AG09319 (cell line): ENCODE data around the gene FAM81A.

Experiments used
- DNase-seq: peaks from one replicate; pipeline ENCODE4 v3.0.0-alpha.2; 2010; ENCODE audit warnings: low read depth; ENCODE audit errors: extremely low read depth
- TF ChIP-seq, protein P1 (sequence below): IDR thresholded peaks from 2 replicates; pipeline ENCODE4 v1.5.1; 2011; ENCODE audit warnings: low read depth, mild to moderate bottlenecking, inconsistent platforms, low read length, moderate library complexity

FAM81A gene

DNA sequence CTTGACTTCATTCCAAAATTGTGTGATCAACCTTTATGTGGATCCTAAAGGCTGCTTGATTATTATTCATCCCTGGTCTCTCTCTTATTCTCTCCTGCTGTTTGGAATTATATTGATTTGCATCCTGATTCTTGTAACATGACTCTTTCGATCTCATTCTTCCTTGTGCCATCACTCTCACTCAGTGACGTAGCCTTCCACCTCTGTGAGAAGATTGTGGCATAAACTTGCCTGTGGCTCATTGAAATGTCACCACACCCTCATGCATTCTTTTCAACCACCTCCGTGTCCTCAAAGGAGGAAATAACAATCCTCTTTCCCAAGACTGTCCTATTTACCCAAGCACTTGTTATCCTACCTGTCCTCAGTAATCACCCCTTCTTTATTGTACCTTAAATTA lies 132.3 kb downstream of the FAM81A start:
- DNase-seq = no peak
- TF ChIP-seq, protein P1, sequence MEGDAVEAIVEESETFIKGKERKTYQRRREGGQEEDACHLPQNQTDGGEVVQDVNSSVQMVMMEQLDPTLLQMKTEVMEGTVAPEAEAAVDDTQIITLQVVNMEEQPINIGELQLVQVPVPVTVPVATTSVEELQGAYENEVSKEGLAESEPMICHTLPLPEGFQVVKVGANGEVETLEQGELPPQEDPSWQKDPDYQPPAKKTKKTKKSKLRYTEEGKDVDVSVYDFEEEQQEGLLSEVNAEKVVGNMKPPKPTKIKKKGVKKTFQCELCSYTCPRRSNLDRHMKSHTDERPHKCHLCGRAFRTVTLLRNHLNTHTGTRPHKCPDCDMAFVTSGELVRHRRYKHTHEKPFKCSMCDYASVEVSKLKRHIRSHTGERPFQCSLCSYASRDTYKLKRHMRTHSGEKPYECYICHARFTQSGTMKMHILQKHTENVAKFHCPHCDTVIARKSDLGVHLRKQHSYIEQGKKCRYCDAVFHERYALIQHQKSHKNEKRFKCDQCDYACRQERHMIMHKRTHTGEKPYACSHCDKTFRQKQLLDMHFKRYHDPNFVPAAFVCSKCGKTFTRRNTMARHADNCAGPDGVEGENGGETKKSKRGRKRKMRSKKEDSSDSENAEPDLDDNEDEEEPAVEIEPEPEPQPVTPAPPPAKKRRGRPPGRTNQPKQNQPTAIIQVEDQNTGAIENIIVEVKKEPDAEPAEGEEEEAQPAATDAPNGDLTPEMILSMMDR = no peak

DNA sequence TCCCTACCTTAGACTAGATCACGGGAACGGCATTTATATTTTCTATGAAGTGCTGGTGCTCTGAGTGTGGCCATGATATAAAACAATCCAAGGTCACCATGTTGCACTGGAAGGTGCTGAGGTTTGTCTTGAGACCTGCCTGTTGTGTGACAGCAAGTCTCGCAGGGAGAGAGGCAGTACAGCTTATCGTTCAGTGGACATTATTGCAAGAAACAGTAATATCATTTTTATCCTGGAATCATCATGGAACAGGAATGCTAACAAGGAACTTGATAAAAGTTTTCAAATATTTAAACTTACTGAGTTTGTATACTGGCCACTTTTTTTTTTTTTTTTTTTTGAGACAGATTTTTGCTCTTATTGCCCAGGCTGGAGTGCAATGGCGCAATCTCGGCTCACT lies 133.6 kb downstream of the FAM81A start:
- TF ChIP-seq, protein P1 = no peak
- no peak for DNase-seq
